CD4-positive, alpha-beta T cell treated with Interleukin-10 for 1 hour (primary cell): Measurements from ENCODE around the gene DIDO1.

ENCODE experiments used
- DNase-seq: peaks from one replicate; pipeline ENCODE4 v3.0.0-alpha.2; 2020

DIDO1 gene

GRCh38 chr20:62829231-62830230 lies 96.8 kb downstream of the DIDO1 start:
- no peak for DNase-seq

- DNase-seq: no peak
Observed at GRCh38 chr20:62828511-62829230, 97.6 kb downstream of the DIDO1 start.

GRCh38 chr20:62828051-62828450 lies 98.3 kb downstream of the DIDO1 start:
- no peak for DNase-seq
